Measurements from ENCODE around the gene RGSL1. TPM values are rescaled to one million over a fixed set of nuclear protein-coding genes. Genes with fewer than 3 reads are reported as not detected.

Gene RGSL1
- total RNA-seq, 2 donors from 2014 or later: not detected

- Mint-ChIP-seq H3K27ac (no peak overlapping the region), H3K36me3 (ENCODE audit: low read depth) (no peaks in the 10 kb centered on the region), H3K9me3 (no peaks in the 10 kb centered on the region), H3K27me3 (ENCODE audit: insufficient read depth) (peaks cover 36% of the 10 kb centered on the region), H3K4me1 (peaks cover 32% of the 10 kb centered on the region), H3K4me3 (no peak overlapping the region)
- peaks cover 3% of the 10 kb centered on the region for H3K4me1 ChIP-seq (ENCODE audit: control insufficient read depth, insufficient read depth, low read length)
- no peak overlapping the region for H3K27ac ChIP-seq (ENCODE audit: low read depth, low read length)
- no peak overlapping the region for H3K4me3 ChIP-seq (ENCODE audit: low read length)
- H3K9me3 ChIP-seq (ENCODE audit: control insufficient read depth, low read length): no peaks in the 10 kb centered on the region
- no peak for TF ChIP-seq CTCF (conservative IDR thresholded peaks at IDR 0.05)
- H3K9ac ChIP-seq (ENCODE audit: extremely low read depth, low read length, poor library complexity, severe bottlenecking): no peak overlapping the region
- H3K27me3 ChIP-seq (ENCODE audit: control insufficient read depth, insufficient read depth, low read length, poor library complexity, severe bottlenecking): peaks cover 15% of the 10 kb centered on the region
- no peaks in the 10 kb centered on the region for H3K36me3 ChIP-seq (ENCODE audit: control insufficient read depth, insufficient read depth, low read length)
- no peak for DNase-seq
- WGBS, 2 experiments (ENCODE audit: insufficient coverage in 1 of 2, insufficient read length in 1 of 2): 76 to 86% methylated on average over 1 of the region's 1 CpG
Measured at GRCh38 chr1:182607566-182607965, 157.6 kb downstream of the RGSL1 start.

- DNase-seq: no peak
- TF ChIP-seq CTCF (conservative IDR thresholded peaks at IDR 0.05): no peak
- no peaks in the 10 kb centered on the region for H3K36me3 ChIP-seq (ENCODE audit: control insufficient read depth, insufficient read depth, low read length)
- Mint-ChIP-seq H3K4me3 (no peak overlapping the region), H3K36me3 (ENCODE audit: low read depth) (no peaks in the 10 kb centered on the region), H3K27ac (no peak overlapping the region), H3K9me3 (no peaks in the 10 kb centered on the region), H3K27me3 (ENCODE audit: insufficient read depth) (peaks cover 36% of the 10 kb centered on the region), H3K4me1 (peaks cover 39% of the 10 kb centered on the region)
- 97 to 100% methylated on average over 1 of the region's 2 CpGs for WGBS, 2 experiments (ENCODE audit: insufficient coverage in 1 of 2, insufficient read length in 1 of 2)
- no peaks in the 10 kb centered on the region for H3K9me3 ChIP-seq (ENCODE audit: control insufficient read depth, low read length)
- no peak overlapping the region for H3K9ac ChIP-seq (ENCODE audit: extremely low read depth, low read length, poor library complexity, severe bottlenecking)
- peaks cover 4% of the 10 kb centered on the region for H3K4me1 ChIP-seq (ENCODE audit: control insufficient read depth, insufficient read depth, low read length)
- H3K4me3 ChIP-seq (ENCODE audit: low read length): no peak overlapping the region
- H3K27me3 ChIP-seq (ENCODE audit: control insufficient read depth, insufficient read depth, low read length, poor library complexity, severe bottlenecking): peaks cover 15% of the 10 kb centered on the region
- H3K27ac ChIP-seq (ENCODE audit: low read depth, low read length): no peak overlapping the region
Measured at GRCh38 chr1:182608236-182608635, 158.3 kb downstream of the RGSL1 start.

GRCh38 chr1:182608845-182609610 is 159.1 kb downstream of the RGSL1 start:
- no peaks in the 10 kb centered on the region for H3K9me3 ChIP-seq (ENCODE audit: control insufficient read depth, low read length)
- no peak overlapping the region for H3K9ac ChIP-seq (ENCODE audit: extremely low read depth, low read length, poor library complexity, severe bottlenecking)
- Mint-ChIP-seq H3K4me1 (peaks cover 47% of the 10 kb centered on the region), H3K27ac (no peak overlapping the region), H3K36me3 (ENCODE audit: low read depth) (no peaks in the 10 kb centered on the region), H3K9me3 (no peaks in the 10 kb centered on the region), H3K4me3 (no peak overlapping the region), H3K27me3 (ENCODE audit: insufficient read depth) (peaks cover 34% of the 10 kb centered on the region)
- DNase-seq: no peak
- no peak overlapping the region for H3K27ac ChIP-seq (ENCODE audit: low read depth, low read length)
- no peak overlapping the region for H3K4me3 ChIP-seq (ENCODE audit: low read length)
- H3K4me1 ChIP-seq (ENCODE audit: control insufficient read depth, insufficient read depth, low read length): peaks cover 11% of the 10 kb centered on the region
- H3K36me3 ChIP-seq (ENCODE audit: control insufficient read depth, insufficient read depth, low read length): no peaks in the 10 kb centered on the region
- WGBS, 2 experiments (ENCODE audit: insufficient coverage in 1 of 2, insufficient read length in 1 of 2): 88 to 96% methylated on average over 6 to 9 of the region's 9 CpGs
- peaks cover 15% of the 10 kb centered on the region for H3K27me3 ChIP-seq (ENCODE audit: control insufficient read depth, insufficient read depth, low read length, poor library complexity, severe bottlenecking)
- no peak for TF ChIP-seq CTCF (conservative IDR thresholded peaks at IDR 0.05)

Other genes with a start within 250 kb of the RGSL1 start
- gene GLUL, start 58.4 kb upstream of the RGSL1 start, total RNA-seq: 100 to 1,000 TPM; 529 to 553 TPM
- gene TEDDM1, start 49.5 kb upstream of the RGSL1 start, total RNA-seq: not detected
- gene RNASEL, start 139.1 kb downstream of the RGSL1 start, total RNA-seq: 1 to 10 TPM; 2.6 to 3.1 TPM
- gene RGS16, start 154.2 kb downstream of the RGSL1 start, total RNA-seq: 10 to 100 TPM; 14.8 to 19.4 TPM
- gene RGS8, start 234.4 kb downstream of the RGSL1 start, total RNA-seq: 10 to 100 TPM in 1 of 2 donors, 1 to 10 TPM in 1; 5.6 to 25.0 TPM